Neural progenitor cell (in vitro differentiated cells): ENCODE data around the gene BMPER. TPM values are rescaled to one million over a fixed set of nuclear protein-coding genes. Genes with fewer than 3 reads are reported as not detected.

ENCODE experiments used
- DNase-seq: peaks from one replicate; pipeline ENCODE4 v3.0.0-alpha.2; 2016; ENCODE audit warnings: low spot score
- H2AFZ ChIP-seq: fragments of 200-600 bp; sonication (generic); replicated peaks from 2 replicates; pipeline ENCODE4 v1.6.1; 2016; ENCODE audit warnings: antibody characterized with exemption
- H3F3A ChIP-seq: fragments of 200-600 bp; sonication (generic); 2 replicates; pipeline ENCODE4 v1.6.1; 2016; ENCODE audit warnings: antibody characterized with exemption, low read depth
- H3K27ac ChIP-seq: fragments of 200-600 bp; sonication (generic); 2 replicates; pipeline ENCODE4 v1.5.1; 2016; ENCODE audit warnings: mild to moderate bottlenecking
- H3K27me3 ChIP-seq: fragments of 200-600 bp; sonication (generic); 2 replicates; pipeline ENCODE4 v1.6.1; 2016; ENCODE audit warnings: mild to moderate bottlenecking, moderate library complexity
- H3K36me3 ChIP-seq: fragments of 200-600 bp; sonication (generic); 2 replicates; pipeline ENCODE4 v1.5.1; 2016
- H3K4me1 ChIP-seq: fragments of 200-600 bp; sonication (generic); 2 replicates; pipeline ENCODE4 v1.6.1; 2016; ENCODE audit warnings: mixed run types
- H3K4me2 ChIP-seq: fragments of 200-600 bp; sonication (generic); 2 replicates; pipeline ENCODE4 v1.6.1; 2016
- H3K4me3 ChIP-seq: fragments of 200-600 bp; sonication (generic); 2 replicates; pipeline ENCODE4 v1.5.1; 2016
- H3K79me2 ChIP-seq: fragments of 200-600 bp; sonication (generic); 2 replicates; pipeline ENCODE4 v1.6.1; 2016; ENCODE audit warnings: low read depth
- H3K9ac ChIP-seq: fragments of 200-600 bp; sonication (generic); 2 replicates; pipeline ENCODE4 v1.6.1; 2016
- H3K9me3 ChIP-seq: fragments of 200-600 bp; sonication (generic); 2 replicates; pipeline ENCODE4 v1.5.1; 2016; ENCODE audit warnings: low read depth
- H4K20me1 ChIP-seq: fragments of 200-600 bp; sonication (generic); 2 replicates; pipeline ENCODE4 v1.6.1; 2016; ENCODE audit warnings: low read depth
- H3K27ac Mint-ChIP-seq: 3 replicates; pipeline ENCODE4 v1.8.0; 2021; ENCODE audit warnings: mixed read lengths
- H3K27me3 Mint-ChIP-seq: 2 replicates; pipeline ENCODE4 v1.8.0; 2022; ENCODE audit warnings: low read depth, mild to moderate bottlenecking, inconsistent platforms, moderate library complexity, mixed read lengths; ENCODE audit not compliant: insufficient read depth
- H3K36me3 Mint-ChIP-seq: 3 replicates; pipeline ENCODE4 v1.8.0; 2021; ENCODE audit warnings: mixed read lengths
- H3K4me1 Mint-ChIP-seq: 3 replicates; pipeline ENCODE4 v1.8.0; 2021; ENCODE audit warnings: mixed read lengths
- H3K4me3 Mint-ChIP-seq: 3 replicates; pipeline ENCODE4 v1.8.0; 2021; ENCODE audit warnings: mild to moderate bottlenecking, moderate library complexity, mixed read lengths
- H3K9me3 Mint-ChIP-seq: 3 replicates; pipeline ENCODE4 v1.8.0; 2020; ENCODE audit warnings: mixed read lengths
- EZH2 ChIP-seq: fragments of 200-600 bp; sonication (generic); IDR thresholded peaks from 2 replicates; pipeline ENCODE4 v1.6.1; 2017; ENCODE audit warnings: antibody characterized with exemption, mild to moderate bottlenecking, moderate library complexity
- EZH2phosphoT487 ChIP-seq: fragments of 200-600 bp; sonication (generic); IDR thresholded peaks from 2 replicates; pipeline ENCODE4 v1.6.1; 2017; ENCODE audit warnings: antibody characterized with exemption
- total RNA-seq: library from RNA; depleted of rRNA; stranded (reverse); fragments of >200 nt; gene quantifications from 2 replicates; pipeline ENCODE4 v1.2.3, GENCODE V29; 2015; ENCODE audit warnings: low replicate concordance
- TF ChIP-seq, protein P1 (sequence below): fragments of 200-600 bp; sonication (generic); IDR thresholded peaks from 2 replicates; pipeline ENCODE4 v1.5.1; 2017; ENCODE audit warnings: antibody characterized with exemption, mild to moderate bottlenecking

Gene BMPER
- total RNA-seq, 1 donor from 2014 or later = 1.2 TPM

DNA sequence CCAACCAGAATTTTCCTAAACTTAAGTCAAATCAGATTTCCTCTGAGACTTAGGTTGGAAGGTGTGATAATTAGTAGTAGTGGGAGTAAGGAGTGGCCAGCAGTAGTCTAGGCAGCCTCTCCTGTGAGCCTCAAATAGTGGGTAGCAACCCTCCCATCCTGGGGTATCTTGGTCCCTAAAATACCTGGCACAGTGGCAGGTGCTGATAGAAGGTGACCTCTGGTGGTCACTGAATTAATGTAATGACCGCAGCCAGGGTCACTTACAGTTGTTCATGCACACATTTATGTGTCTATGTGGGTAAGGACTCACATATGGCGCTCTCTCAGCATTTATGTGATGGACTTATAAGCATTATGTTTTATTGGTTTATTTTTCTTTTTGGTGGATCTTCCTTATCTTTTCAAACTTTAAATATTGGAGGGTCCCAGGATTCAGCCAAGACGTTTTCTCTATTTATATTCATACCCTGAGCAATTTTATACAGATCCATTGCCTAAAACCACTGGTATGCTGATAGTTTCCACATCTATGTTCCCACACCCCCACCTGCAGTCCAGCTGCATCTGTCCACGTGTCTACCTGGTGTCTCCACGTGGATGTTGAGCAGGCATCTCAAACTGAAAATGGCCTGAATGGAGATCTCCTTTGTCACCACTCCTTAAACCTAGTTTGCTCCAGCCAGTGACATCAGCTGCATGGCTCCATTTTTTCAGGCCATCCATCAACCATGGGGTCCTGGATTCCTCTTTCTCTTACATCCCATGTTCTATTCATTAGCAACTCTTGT, 18.3 kb downstream of the BMPER start:
- no peaks in the 10 kb centered on the region for H3K36me3 Mint-ChIP-seq

DNA sequence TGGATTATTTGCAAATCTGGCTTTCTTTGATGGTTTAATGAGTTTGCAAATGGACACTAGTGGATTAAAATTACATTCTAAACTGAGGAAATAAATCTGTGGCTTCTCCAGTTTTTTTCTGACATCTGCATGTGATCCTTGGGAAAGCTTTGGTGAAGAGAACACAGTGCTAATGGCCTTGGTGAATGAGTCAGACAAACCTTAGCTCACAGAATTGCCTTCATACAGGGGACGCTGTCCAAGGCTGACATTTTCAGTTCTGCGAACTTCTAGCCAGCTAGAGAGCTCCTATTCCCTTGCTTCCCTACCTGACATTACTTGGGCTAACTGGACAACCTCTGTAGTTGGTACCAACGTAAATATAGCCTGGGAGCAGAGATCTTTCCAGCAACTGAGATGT, 21.2 kb downstream of the BMPER start:
- peaks cover 5% of the 10 kb centered on the region for H3K4me1 Mint-ChIP-seq
- TF ChIP-seq, protein P1, sequence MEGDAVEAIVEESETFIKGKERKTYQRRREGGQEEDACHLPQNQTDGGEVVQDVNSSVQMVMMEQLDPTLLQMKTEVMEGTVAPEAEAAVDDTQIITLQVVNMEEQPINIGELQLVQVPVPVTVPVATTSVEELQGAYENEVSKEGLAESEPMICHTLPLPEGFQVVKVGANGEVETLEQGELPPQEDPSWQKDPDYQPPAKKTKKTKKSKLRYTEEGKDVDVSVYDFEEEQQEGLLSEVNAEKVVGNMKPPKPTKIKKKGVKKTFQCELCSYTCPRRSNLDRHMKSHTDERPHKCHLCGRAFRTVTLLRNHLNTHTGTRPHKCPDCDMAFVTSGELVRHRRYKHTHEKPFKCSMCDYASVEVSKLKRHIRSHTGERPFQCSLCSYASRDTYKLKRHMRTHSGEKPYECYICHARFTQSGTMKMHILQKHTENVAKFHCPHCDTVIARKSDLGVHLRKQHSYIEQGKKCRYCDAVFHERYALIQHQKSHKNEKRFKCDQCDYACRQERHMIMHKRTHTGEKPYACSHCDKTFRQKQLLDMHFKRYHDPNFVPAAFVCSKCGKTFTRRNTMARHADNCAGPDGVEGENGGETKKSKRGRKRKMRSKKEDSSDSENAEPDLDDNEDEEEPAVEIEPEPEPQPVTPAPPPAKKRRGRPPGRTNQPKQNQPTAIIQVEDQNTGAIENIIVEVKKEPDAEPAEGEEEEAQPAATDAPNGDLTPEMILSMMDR = no peak
- TF ChIP-seq EZH2phosphoT487 = no peak
- TF ChIP-seq EZH2 = no peak
- Histone ChIP-seq H3K9me3 (no peaks in the 10 kb centered on the region), H3K27ac (no peak overlapping the region), H3K4me2 (no peak overlapping the region), H3K9ac (no peak overlapping the region), H3K27me3 (no peaks in the 10 kb centered on the region), H2AFZ (no peak overlapping the region), H3K4me1 (peaks cover 6% of the 10 kb centered on the region), H4K20me1 (no peaks in the 10 kb centered on the region), H3K36me3 (no peaks in the 10 kb centered on the region), H3F3A (no peaks in the 10 kb centered on the region), H3K79me2 (no peaks in the 10 kb centered on the region), H3K4me3 (no peak overlapping the region)
- DNase-seq = no peak
- H3K36me3 Mint-ChIP-seq = no peaks in the 10 kb centered on the region
- no peaks in the 10 kb centered on the region for H3K9me3 Mint-ChIP-seq
- H3K4me3 Mint-ChIP-seq = no peak overlapping the region
- peaks cover 2% of the 10 kb centered on the region for H3K27me3 Mint-ChIP-seq
- H3K27ac Mint-ChIP-seq = no peak overlapping the region

More for the DNA sequence above, 18.3 kb downstream of the BMPER start:
- Histone ChIP-seq H3K4me2 (no peak overlapping the region), H3F3A (no peaks in the 10 kb centered on the region), H3K36me3 (no peaks in the 10 kb centered on the region), H3K4me3 (no peak overlapping the region), H3K27me3 (no peaks in the 10 kb centered on the region), H4K20me1 (no peaks in the 10 kb centered on the region), H3K79me2 (no peaks in the 10 kb centered on the region), H3K9me3 (no peaks in the 10 kb centered on the region), H3K9ac (no peak overlapping the region), H3K4me1 (peaks cover 6% of the 10 kb centered on the region), H3K27ac (no peak overlapping the region), H2AFZ (no peak overlapping the region)
- H3K27ac Mint-ChIP-seq = no peak overlapping the region
- DNase-seq = no peak
- H3K4me3 Mint-ChIP-seq = no peak overlapping the region
- TF ChIP-seq, protein P1 = peak; percentile 31
- TF ChIP-seq EZH2phosphoT487 (no peak), EZH2 (no peak)
- peaks cover 2% of the 10 kb centered on the region for H3K27me3 Mint-ChIP-seq
- H3K4me1 Mint-ChIP-seq = peaks cover 1% of the 10 kb centered on the region
- H3K9me3 Mint-ChIP-seq = no peaks in the 10 kb centered on the region

DNA sequence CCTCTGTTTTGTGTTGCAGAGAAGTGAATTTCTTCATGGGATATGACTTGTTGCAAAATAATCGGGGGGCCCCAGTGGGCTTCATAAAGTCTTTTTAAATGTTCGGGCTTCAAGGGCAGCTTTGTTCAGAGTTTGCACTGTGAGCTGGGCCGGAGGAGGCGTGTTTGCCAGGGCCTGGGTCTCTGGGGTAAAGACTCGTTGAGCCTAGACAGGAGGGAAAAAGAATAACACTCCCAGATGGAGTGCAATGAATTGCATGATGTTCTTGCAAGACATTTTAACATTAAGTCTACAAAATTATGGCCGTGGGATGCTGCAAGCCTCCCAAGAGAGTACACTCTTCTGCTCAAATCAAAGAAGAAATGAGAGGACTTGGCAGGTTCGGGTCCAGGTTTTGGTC, 23.6 kb downstream of the BMPER start:
- no peaks in the 10 kb centered on the region for H3K27me3 Mint-ChIP-seq
- H3K4me1 Mint-ChIP-seq = peaks cover 10% of the 10 kb centered on the region
- TF ChIP-seq, protein P1 = no peak
- TF ChIP-seq EZH2 = no peak
- no peak for TF ChIP-seq EZH2phosphoT487
- Histone ChIP-seq H3K27me3 (no peaks in the 10 kb centered on the region), H4K20me1 (no peaks in the 10 kb centered on the region), H3K36me3 (no peaks in the 10 kb centered on the region), H3K4me1 (peaks cover 6% of the 10 kb centered on the region), H3K4me2 (no peak overlapping the region), H3K79me2 (no peaks in the 10 kb centered on the region), H3K9ac (no peak overlapping the region), H3K9me3 (no peaks in the 10 kb centered on the region), H2AFZ (no peak overlapping the region), H3K4me3 (no peak overlapping the region), H3F3A (no peaks in the 10 kb centered on the region), H3K27ac (no peak overlapping the region)
- no peak overlapping the region for H3K27ac Mint-ChIP-seq
- no peaks in the 10 kb centered on the region for H3K36me3 Mint-ChIP-seq
- no peak for DNase-seq
- H3K4me3 Mint-ChIP-seq = no peak overlapping the region
- no peaks in the 10 kb centered on the region for H3K9me3 Mint-ChIP-seq
